Putamen (tissue), 1 donor: Measurements from ENCODE around the gene EHD1.
"Not testable (repeated sequence)": the region's sequence is repeated elsewhere in the genome, so short reads cannot be mapped to it uniquely, and the experiment has no call there.

Experiments used
- DNase-seq: peaks from one replicate; pipeline ENCODE4 v3.0.0-alpha.2; 2016; ENCODE audit warnings: low spot score

Gene EHD1

DNA sequence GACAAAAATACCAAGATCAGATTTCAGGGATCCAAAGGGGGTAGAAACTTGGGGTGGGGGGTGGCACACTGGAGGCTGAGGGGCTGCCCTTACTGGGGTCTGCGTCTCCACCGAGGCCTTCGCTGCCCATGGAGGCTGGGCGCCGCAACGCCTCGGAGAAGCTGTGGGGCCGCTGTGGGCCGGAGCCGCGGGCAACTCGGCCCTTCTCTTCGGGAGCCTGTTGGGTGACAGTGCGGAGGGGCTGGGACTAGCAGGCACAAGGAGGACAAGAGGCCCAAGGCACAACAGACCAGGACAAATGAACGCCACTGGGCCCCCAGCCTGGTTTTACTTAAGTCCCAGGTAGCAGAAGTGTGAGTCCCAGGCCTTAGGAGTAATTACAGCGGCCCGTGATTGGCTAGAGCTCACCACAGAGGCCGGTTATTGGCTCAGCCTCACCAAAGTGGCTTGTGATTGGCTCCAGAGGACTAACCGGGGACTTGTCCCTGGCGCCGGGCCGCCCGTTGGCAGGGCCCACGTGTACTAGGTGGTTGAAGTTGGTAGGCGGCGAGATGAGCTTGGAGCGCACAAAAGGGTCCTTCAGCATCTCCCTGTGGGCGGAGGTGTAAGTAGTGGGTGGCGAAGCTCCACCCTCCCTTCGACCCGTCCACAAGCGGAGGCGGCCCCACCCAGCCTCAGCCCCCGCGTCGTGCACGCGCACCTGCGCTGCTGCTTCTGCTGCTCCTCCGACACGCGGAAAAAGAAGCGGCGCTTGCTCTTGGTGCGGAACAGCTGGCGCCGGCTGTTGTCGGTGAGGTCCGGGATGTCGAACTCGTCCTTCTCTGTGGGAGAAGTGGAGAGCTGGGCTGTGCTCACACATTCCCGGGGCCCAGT is 51.6 kb downstream of the EHD1 start:
- DNase-seq, result no peak

GRCh38 chr11:64826062-64826461 is 52.4 kb downstream of the EHD1 start:
- no peak for DNase-seq

DNA sequence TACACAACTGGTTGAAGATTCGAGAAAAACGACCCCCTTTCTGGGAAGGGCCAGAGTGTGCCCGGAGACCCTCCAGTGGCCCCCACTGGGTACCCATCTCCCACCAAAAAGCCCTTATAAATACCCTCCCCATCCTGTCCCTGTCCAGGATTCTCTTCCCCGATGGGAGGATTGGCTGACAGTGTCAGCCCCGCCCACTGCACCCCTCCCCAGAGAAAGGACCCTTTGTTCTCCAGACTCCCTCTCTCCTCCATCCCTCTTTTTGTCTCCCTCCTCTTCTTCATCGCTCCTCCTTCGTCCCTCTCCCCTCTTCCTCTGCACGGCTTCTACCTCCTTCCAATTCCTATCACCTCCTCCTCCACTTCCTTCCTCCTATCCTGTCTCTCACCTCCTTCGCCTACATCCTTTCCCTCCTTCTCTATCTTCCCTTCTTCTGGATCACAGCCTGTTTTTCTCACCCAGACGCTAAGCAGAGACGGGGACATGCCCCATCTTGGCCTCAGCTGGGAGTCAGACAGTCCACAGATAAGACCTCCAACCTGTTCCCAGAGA is 54.8 kb downstream of the EHD1 start:
- no peak for DNase-seq

DNA sequence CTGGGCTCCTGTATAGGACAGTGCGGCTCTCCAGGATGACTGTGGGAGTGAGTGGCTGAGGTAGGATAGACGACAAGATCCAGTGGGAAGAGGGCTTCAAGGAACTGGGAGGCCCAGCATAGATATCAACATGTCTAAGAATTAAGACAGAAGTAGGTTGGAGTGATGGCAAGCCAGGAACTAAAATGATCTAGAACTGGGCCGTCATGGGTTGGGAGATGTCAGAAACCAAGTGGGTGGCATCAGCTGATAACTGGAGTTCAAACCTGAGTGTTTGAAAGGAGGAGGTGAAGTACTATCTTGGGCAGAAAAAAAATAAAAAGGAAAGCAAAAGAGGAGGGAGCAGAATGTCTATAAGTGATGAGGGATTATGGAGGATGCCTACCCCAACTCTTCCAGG is 60.9 kb downstream of the EHD1 start:
- DNase-seq, result peak; percentile 69

GRCh38 chr11:64815433-64815832 is 63.0 kb downstream of the EHD1 start:
- DNase-seq, result not testable (repeated sequence)

GRCh38 chr11:64814712-64815187 is 63.7 kb downstream of the EHD1 start:
- DNase-seq, result no peak

- no peak for DNase-seq
Measured at GRCh38 chr11:64813826-64814225, 64.6 kb downstream of the EHD1 start.

- no peak for DNase-seq
Measured at GRCh38 chr11:64810891-64811272, 67.5 kb downstream of the EHD1 start.

- DNase-seq, result peak; percentile 97
Measured at GRCh38 chr11:64810271-64810890, 68.0 kb downstream of the EHD1 start, which contains the start of gene MEN1. Gene MEN1, minus strand, starts transcription at chr11:64810551. Its CDS starts 442 bp downstream, at chr11:64810109.

GRCh38 chr11:64809781-64810241 is 68.6 kb downstream of the EHD1 start:
- DNase-seq, result no peak

DNA sequence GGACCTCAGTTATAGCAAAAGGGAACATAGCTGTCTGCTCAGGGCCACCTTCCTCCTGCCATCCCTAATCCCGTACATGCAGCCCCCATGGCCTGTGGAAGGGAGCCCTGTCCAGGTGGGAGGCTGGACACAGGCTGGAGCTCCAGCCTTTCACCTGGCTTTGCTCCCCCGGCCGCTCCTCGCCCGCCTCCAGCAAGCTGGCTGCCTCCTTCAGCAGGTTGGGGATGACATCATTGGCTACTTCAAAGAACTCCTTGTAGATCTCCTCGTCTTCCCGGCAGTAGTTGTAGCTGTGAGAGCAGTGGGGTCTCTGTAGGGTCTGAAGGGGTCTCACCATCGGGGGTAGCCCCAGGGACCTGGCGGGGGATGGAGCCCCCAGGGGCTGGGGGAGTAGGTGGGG is 72.9 kb downstream of the EHD1 start:
- DNase-seq, result no peak

- DNase-seq, result no peak
Measured at GRCh38 chr11:64804346-64805210, 73.8 kb downstream of the EHD1 start.

- no peak for DNase-seq
Measured at GRCh38 chr11:64803846-64804345, 74.5 kb downstream of the EHD1 start.

- DNase-seq, result peak; percentile 86
Measured at GRCh38 chr11:64803158-64803845, 75.1 kb downstream of the EHD1 start, which contains the start of gene MAP4K2. Gene MAP4K2, minus strand, starts transcription at chr11:64803214. Its CDS starts 65 bp downstream, at chr11:64803149.

DNA sequence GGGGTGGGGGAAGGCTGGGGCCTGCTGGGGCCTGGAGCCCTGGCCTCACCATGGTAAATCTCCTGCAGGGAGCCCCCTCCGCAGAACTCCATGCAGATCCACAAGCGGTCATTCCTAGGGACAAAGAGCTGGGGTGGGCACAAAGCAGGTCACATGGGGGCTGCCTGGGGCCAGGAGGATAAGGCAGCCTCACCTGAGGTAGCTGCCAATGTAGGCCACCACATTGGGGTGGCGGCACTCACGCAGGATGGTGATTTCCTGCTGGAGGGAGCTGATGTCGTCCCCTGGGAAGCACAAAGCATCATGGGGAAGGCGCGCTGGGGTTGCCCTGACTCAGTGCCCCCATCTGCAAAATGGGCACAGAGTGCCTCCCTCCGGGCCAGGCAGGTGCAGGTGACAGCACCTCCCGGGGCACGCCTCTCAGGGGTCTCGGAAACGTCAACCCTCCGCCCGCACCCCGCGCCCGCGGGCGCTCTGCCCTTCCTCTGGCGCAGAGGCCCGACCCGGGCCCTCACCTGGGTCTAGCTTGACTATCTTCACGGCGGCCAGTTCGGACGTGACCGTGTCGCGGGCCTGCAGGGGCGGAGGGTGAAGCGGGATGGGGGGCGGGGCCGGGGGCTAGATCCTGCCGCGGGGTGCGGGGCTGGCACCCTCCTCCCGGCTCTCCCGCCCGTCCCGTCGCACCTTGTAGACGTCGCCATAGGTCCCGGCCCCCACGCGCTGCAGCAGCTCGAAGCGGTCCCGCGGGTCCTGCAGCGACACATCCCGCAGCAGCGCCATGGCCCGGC is 75.9 kb downstream of the EHD1 start:
- no peak for DNase-seq
